SK-N-SH (cell line): ENCODE data around the gene FOXP1. TPM values are rescaled to one million over a fixed set of nuclear protein-coding genes. Genes with fewer than 3 reads are reported as not detected.

Experiments used
- CTCF ChIA-PET: fragments of 300-600, 350-600 bp; formaldehyde crosslinking; extraction: SDS; loops from one replicate; lab custom pipeline; 2021; lab: Yijun Ruan, JAX
- POLR2A ChIA-PET: fragments of 350-600 bp; sonication (Branson Sonifier 250); formaldehyde crosslinking; extraction: SDS; loops from one replicate; lab custom pipeline; 2020; ENCODE audit warnings: antibody characterized with exemption, inconsistent platforms; lab: Yijun Ruan, JAX
- DNase-seq: peaks from one replicate; pipeline ENCODE4 v3.0.0; 2012
- H2AFZ ChIP-seq: fragments of 200-600 bp; sonication (generic); 2 replicates; pipeline ENCODE4 v1.8.1; 2016; ENCODE audit warnings: antibody characterized with exemption, mild to moderate bottlenecking, low read depth
- H3F3A ChIP-seq: fragments of 200-600 bp; sonication (generic); replicated peaks from 2 replicates; pipeline ENCODE3; 2016; ENCODE audit warnings: antibody characterized with exemption, mild to moderate bottlenecking; ENCODE audit not compliant: insufficient read depth
- H3K27ac ChIP-seq, 2 experiments: fragments of 200-500 bp in 1 of 2; fragments of 200-600 bp in 1 of 2; sonication (Bioruptor generic) in 1 of 2; sonication (generic), shearing (Covaris generic) in 1 of 2; 2 replicates each; pipeline versions ENCODE4 v1.5.1 to v1.6.1; 2014 to 2016; ENCODE audit warnings: low read depth in 2 of 2, inconsistent platforms in 1 of 2, low read length in 1 of 2, mild to moderate bottlenecking in 1 of 2, mixed read lengths in 1 of 2
- H3K27me3 ChIP-seq: fragments of 200-600 bp; sonication (generic), shearing (Covaris generic); 2 replicates; pipeline ENCODE4 v1.6.1; 2016; ENCODE audit warnings: mixed run types; ENCODE audit not compliant: insufficient read depth
- H3K36me3 ChIP-seq, 2 experiments: fragments of 200-500 bp in 1 of 2; fragments of 200-600 bp in 1 of 2; sonication (Bioruptor generic) in 1 of 2; sonication (generic) in 1 of 2; replicated peaks in 1 of 2; 2 replicates each; pipeline versions ENCODE3 to v1.5.1; 2014 to 2016; ENCODE audit warnings: low read length in 1 of 2, mild to moderate bottlenecking in 1 of 2; ENCODE audit not compliant: insufficient read depth in 2 of 2, control insufficient read depth in 1 of 2
- H3K4me1 ChIP-seq, 2 experiments: fragments of 200-500 bp in 1 of 2; fragments of 200-600 bp in 1 of 2; sonication (Bioruptor generic) in 1 of 2; sonication (generic), shearing (Covaris generic) in 1 of 2; 2 replicates each; pipeline versions ENCODE4 v1.5.1 to v1.6.1; 2014 to 2016; ENCODE audit warnings: low read depth in 1 of 2, low read length in 1 of 2, mixed run types in 1 of 2; ENCODE audit not compliant: insufficient read depth in 2 of 2, control insufficient read depth in 1 of 2
- H3K4me2 ChIP-seq: fragments of 200-600 bp; sonication (generic), shearing (Covaris generic); 2 replicates; pipeline ENCODE4 v1.6.1; 2017; ENCODE audit warnings: mixed run types
- H3K4me3 ChIP-seq, 2 experiments: fragments of 200-500 bp in 1 of 2; fragments of 200-600 bp in 1 of 2; sonication (Bioruptor generic) in 1 of 2; sonication (generic), shearing (Covaris generic) in 1 of 2; 2 replicates each; pipeline versions ENCODE4 v1.5.1 to v1.8.1; 2014 to 2016; ENCODE audit warnings: low read depth in 2 of 2, inconsistent platforms in 1 of 2, low read length in 1 of 2, mild to moderate bottlenecking in 1 of 2, mixed read lengths in 1 of 2, moderate library complexity in 1 of 2
- H3K79me2 ChIP-seq: fragments of 200-600 bp; sonication (generic); 2 replicates; pipeline ENCODE4 v1.8.1; 2017; ENCODE audit warnings: mild to moderate bottlenecking; ENCODE audit not compliant: insufficient read depth
- H3K9ac ChIP-seq: fragments of 200-600 bp; sonication (generic); 2 replicates; pipeline ENCODE4 v1.6.1; 2017; ENCODE audit warnings: mixed run types
- H3K9me2 ChIP-seq: fragments of 200-600 bp; sonication (generic); 2 replicates; pipeline ENCODE4 v1.6.1; 2017; ENCODE audit warnings: mixed run types
- H3K9me3 ChIP-seq: fragments of 200-600 bp; sonication (generic); 2 replicates; pipeline ENCODE4 v1.6.1; 2017; ENCODE audit warnings: mixed run types, mild to moderate bottlenecking, moderate library complexity
- H4K20me1 ChIP-seq: fragments of 200-600 bp; sonication (generic); 2 replicates; pipeline ENCODE4 v1.6.1; 2017; ENCODE audit warnings: mild to moderate bottlenecking, mixed run types; ENCODE audit not compliant: insufficient read depth
- CHD2 ChIP-seq: fragments of 150-350 bp; IDR thresholded peaks from 2 replicates; pipeline ENCODE4 v1.6.1; 2018; ENCODE audit warnings: low read length; ENCODE audit not compliant: partially characterized antibody
- ELF1 ChIP-seq: IDR thresholded peaks from 2 replicates; pipeline ENCODE4 v1.4.0; 2012
- FOSL2 ChIP-seq: IDR thresholded peaks from 2 replicates; pipeline ENCODE4 v1.4.0; 2012; ENCODE audit warnings: low read depth, mild to moderate bottlenecking, moderate library complexity, borderline replicate concordance
- JUND ChIP-seq: IDR thresholded peaks from 2 replicates; pipeline ENCODE4 v1.4.0; 2012
- MEF2A ChIP-seq: IDR thresholded peaks from 2 replicates; pipeline ENCODE4 v1.4.0; 2012; ENCODE audit warnings: low read depth, borderline replicate concordance
- NRF1 ChIP-seq: IDR thresholded peaks from 2 replicates; pipeline ENCODE4 v1.6.1; 2012; ENCODE audit warnings: low read depth, mild to moderate bottlenecking, low read length
- RAD21 ChIP-seq: IDR thresholded peaks from 2 replicates; pipeline ENCODE4 v1.6.1; 2012; ENCODE audit warnings: mild to moderate bottlenecking, low read length
- RFX5 ChIP-seq: IDR thresholded peaks from 2 replicates; pipeline ENCODE4 v1.6.1; 2012; ENCODE audit warnings: mild to moderate bottlenecking, improper control_type of control experiment, low read length
- TCF12 ChIP-seq: IDR thresholded peaks from 2 replicates; pipeline ENCODE4 v1.4.0; 2012
- TEAD4 ChIP-seq: IDR thresholded peaks from 2 replicates; pipeline ENCODE4 v1.4.0; 2012; ENCODE audit warnings: mild to moderate bottlenecking, borderline replicate concordance; ENCODE audit not compliant: insufficient read depth
- WGBS: methylation state at CpG from one replicate; pipeline ENCODE4 v1.1.6; 2017; ENCODE audit warnings: low lambda C conversion rate; 5-methylcytosine and 5-hydroxymethylcytosine counted together
- polyA plus RNA-seq, 3 experiments: library from polyadenylated mRNA; depleted of rRNA; stranded (reverse); fragments of >200 nt; gene quantifications; 2 replicates each; pipeline ENCODE4 v1.2.3, GENCODE V29; 2012
- TF ChIP-seq, protein P1 (sequence below): IDR thresholded peaks from 2 replicates; pipeline ENCODE4; 2012
- TF ChIP-seq, protein P2 (sequence below): fragments of 150-350 bp; IDR thresholded peaks from 2 replicates; pipeline ENCODE4 v1.6.1; 2017; ENCODE audit warnings: antibody characterized with exemption, low read length, low read depth, borderline replicate concordance
- TF ChIP-seq, protein P3 (sequence below): IDR thresholded peaks from 2 replicates; pipeline ENCODE4 v1.6.1; 2012; ENCODE audit warnings: mild to moderate bottlenecking, low read depth, low read length, moderate library complexity
- TF ChIP-seq, protein P4 (sequence below): IDR thresholded peaks from 2 replicates; pipeline ENCODE4 v1.4.0; 2012; ENCODE audit warnings: low read depth, borderline replicate concordance
- TF ChIP-seq, protein P5 (sequence below): fragments of 150-350 bp; IDR thresholded peaks from 2 replicates; pipeline ENCODE4 v1.6.1; 2016; ENCODE audit warnings: mild to moderate bottlenecking, low read depth, low read length

Gene FOXP1
- polyA plus RNA-seq, 1 of the 3 experiments (the other 2 are of a cell fraction): 8.8 TPM

DNA sequence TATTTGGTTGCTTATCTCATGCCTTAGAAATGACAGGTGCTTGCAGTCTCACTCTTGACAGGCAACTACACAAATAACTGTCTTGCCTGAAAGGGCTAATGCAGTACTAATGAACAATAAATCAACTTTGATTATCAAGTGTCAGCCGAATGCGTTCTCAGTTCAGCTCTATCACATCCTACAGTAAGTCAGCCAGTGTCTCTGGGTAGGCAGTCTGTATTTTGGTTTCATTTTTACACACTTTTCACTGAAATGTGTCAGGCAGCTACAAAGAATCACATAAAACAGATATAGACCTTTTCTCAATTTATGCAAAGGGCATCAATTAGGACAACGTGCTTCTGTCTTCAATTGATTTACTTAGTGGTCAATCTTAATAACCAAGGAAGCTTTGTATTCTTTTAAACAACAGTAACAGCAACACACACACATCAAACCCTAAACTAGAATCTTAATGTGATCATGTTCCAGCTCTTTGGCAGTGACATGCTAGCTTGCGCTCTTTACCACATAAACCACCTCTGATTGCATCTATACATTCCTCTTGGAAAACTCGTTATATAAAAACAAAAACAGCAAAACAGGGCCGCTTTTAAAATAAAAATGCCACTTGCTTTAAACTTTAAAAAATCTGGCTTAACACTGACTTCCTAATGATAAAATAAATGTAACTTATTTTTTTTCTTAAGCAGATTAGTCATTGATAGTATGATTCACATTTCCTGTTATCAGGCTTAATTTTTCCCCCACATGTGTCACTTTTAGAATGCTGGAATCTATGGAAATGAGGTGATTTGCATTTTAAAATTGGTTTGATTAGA, 520.4 kb downstream of the FOXP1 start:
- Histone ChIP-seq H3K9ac (peak overlapping the region; percentile 93), H3K9me3 (no peaks in the 10 kb centered on the region), H3K27ac (peak overlapping the region; percentile 47 to 97), H3K4me3 (peak overlapping the region; percentile 70 to 71; a peak in 3 of 4 replicates), H3K4me1 (peaks cover 29 to 52% of the 10 kb centered on the region in 2 experiments), H3K9me2 (no peaks in the 10 kb centered on the region), H2AFZ (no peak overlapping the region), H3K27me3 (no peaks in the 10 kb centered on the region), H3K79me2 (peaks cover 96% of the 10 kb centered on the region), H3F3A (peaks cover 28% of the 10 kb centered on the region), H3K36me3 (no peaks in the 10 kb centered on the region), H3K4me2 (peak overlapping the region; percentile 96), H4K20me1 (no peaks in the 10 kb centered on the region)
- ChIA-PET POLR2A (interaction anchor here (0.9 kb wide), 1 partner anchor 11 kb away, joined by 5 read pairs; no protein-coding TSS in a partner anchor), CTCF (interaction anchor here (0.7 to 1.6 kb wide), 5 partner anchors 7 to 532 kb away, joined by 3 to 4 read pairs (median 3); no protein-coding TSS in a partner anchor)
- 13% methylated on average over 6 of the region's 6 CpGs for WGBS
- TF ChIP-seq RFX5 (no peak), JUND (peak; percentile 71), TEAD4 (no peak), FOSL2 (peak; percentile 80), RAD21 (no peak), TCF12 (peak; percentile 37)
- TF ChIP-seq, protein P1, sequence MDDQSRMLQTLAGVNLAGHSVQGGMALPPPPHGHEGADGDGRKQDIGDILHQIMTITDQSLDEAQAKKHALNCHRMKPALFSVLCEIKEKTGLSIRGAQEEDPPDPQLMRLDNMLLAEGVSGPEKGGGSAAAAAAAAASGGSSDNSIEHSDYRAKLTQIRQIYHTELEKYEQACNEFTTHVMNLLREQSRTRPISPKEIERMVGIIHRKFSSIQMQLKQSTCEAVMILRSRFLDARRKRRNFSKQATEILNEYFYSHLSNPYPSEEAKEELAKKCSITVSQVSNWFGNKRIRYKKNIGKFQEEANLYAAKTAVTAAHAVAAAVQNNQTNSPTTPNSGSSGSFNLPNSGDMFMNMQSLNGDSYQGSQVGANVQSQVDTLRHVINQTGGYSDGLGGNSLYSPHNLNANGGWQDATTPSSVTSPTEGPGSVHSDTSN: peak; percentile 32; the same call in 1 of the 2 replicates
- TF ChIP-seq, protein P2, sequence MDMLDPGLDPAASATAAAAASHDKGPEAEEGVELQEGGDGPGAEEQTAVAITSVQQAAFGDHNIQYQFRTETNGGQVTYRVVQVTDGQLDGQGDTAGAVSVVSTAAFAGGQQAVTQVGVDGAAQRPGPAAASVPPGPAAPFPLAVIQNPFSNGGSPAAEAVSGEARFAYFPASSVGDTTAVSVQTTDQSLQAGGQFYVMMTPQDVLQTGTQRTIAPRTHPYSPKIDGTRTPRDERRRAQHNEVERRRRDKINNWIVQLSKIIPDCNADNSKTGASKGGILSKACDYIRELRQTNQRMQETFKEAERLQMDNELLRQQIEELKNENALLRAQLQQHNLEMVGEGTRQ: no peak
- DNase-seq: peak; percentile 9

DNA sequence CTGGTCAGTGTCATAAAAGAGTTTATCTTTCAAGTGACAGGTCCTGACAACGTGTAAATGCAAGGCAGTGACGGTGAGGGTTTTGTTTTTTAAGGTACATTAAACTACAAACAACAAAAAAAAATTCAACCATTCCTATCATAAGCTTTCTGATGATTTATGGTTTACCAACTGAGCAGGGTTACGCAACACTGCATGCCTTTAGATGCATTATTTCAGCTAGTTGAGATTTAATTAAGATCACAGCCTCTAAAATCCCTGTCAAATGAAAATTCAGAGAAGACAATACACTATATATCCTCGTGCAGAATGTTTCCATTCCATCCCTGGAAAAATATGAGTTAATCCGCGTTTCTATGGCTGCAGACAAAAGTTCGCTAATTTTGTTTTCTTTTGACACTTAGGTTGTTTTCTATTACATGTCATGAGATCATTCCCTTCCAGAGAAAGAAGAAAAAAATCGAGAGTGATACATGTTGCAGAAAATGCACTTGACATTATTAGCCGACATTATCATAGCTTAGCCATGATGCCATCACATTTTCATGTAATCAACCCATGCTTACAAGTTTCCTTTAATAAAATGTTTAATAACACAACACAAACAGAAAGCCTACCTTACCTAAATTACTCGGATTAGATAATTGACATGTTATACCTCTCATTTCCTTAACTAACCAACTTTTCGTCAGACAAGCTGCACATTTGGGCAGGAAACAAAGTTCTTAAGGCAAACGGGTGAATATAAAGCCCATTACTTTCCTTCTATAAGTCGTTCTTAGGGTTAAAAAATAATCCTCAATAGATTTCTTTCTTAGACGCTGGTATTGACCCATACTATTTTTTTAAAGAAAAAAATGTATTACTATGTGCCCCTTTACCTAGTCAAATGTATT, 521.2 kb downstream of the FOXP1 start:
- H3K9me2 ChIP-seq: no peaks in the 10 kb centered on the region
- 53% methylated on average over 14 of the region's 14 CpGs for WGBS
- peak overlapping the region in 1 of 2 experiments; percentile 97; a peak in 3 of 4 replicates for H3K27ac ChIP-seq
- peaks cover 36 to 56% of the 10 kb centered on the region in 2 experiments for H3K4me1 ChIP-seq
- H3K27me3 ChIP-seq: no peaks in the 10 kb centered on the region
- H3K9me3 ChIP-seq: no peaks in the 10 kb centered on the region
- H3K79me2 ChIP-seq: peaks cover 97% of the 10 kb centered on the region
- H3K9ac ChIP-seq: peak overlapping the region; percentile 93
- CTCF ChIA-PET: interaction anchor here (0.9 to 1.6 kb wide), 4 partner anchors 8 to 337 kb away, joined by 3 to 4 read pairs (median 3); no protein-coding TSS in a partner anchor
- peak overlapping the region; percentile 96 for H3K4me2 ChIP-seq
- H2AFZ ChIP-seq: no peak overlapping the region
- H3F3A ChIP-seq: peaks cover 26% of the 10 kb centered on the region
- no peaks in the 10 kb centered on the region for H4K20me1 ChIP-seq
- POLR2A ChIA-PET: no interaction called here
- no peak for DNase-seq
- H3K4me3 ChIP-seq: peak overlapping the region; percentile 70 to 71; a peak in 3 of 4 replicates
- no peaks in the 10 kb centered on the region for H3K36me3 ChIP-seq
- TF ChIP-seq, protein P3, sequence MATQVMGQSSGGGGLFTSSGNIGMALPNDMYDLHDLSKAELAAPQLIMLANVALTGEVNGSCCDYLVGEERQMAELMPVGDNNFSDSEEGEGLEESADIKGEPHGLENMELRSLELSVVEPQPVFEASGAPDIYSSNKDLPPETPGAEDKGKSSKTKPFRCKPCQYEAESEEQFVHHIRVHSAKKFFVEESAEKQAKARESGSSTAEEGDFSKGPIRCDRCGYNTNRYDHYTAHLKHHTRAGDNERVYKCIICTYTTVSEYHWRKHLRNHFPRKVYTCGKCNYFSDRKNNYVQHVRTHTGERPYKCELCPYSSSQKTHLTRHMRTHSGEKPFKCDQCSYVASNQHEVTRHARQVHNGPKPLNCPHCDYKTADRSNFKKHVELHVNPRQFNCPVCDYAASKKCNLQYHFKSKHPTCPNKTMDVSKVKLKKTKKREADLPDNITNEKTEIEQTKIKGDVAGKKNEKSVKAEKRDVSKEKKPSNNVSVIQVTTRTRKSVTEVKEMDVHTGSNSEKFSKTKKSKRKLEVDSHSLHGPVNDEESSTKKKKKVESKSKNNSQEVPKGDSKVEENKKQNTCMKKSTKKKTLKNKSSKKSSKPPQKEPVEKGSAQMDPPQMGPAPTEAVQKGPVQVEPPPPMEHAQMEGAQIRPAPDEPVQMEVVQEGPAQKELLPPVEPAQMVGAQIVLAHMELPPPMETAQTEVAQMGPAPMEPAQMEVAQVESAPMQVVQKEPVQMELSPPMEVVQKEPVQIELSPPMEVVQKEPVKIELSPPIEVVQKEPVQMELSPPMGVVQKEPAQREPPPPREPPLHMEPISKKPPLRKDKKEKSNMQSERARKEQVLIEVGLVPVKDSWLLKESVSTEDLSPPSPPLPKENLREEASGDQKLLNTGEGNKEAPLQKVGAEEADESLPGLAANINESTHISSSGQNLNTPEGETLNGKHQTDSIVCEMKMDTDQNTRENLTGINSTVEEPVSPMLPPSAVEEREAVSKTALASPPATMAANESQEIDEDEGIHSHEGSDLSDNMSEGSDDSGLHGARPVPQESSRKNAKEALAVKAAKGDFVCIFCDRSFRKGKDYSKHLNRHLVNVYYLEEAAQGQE: no peak
- TF ChIP-seq ELF1: no peak
- TF ChIP-seq TCF12: no peak
- TF ChIP-seq, protein P4, sequence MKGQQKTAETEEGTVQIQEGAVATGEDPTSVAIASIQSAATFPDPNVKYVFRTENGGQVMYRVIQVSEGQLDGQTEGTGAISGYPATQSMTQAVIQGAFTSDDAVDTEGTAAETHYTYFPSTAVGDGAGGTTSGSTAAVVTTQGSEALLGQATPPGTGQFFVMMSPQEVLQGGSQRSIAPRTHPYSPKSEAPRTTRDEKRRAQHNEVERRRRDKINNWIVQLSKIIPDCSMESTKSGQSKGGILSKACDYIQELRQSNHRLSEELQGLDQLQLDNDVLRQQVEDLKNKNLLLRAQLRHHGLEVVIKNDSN: no peak
- TF ChIP-seq, protein P5, sequence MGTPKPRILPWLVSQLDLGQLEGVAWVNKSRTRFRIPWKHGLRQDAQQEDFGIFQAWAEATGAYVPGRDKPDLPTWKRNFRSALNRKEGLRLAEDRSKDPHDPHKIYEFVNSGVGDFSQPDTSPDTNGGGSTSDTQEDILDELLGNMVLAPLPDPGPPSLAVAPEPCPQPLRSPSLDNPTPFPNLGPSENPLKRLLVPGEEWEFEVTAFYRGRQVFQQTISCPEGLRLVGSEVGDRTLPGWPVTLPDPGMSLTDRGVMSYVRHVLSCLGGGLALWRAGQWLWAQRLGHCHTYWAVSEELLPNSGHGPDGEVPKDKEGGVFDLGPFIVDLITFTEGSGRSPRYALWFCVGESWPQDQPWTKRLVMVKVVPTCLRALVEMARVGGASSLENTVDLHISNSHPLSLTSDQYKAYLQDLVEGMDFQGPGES: no peak
- TF ChIP-seq MEF2A: no peak
- TF ChIP-seq CHD2: no peak
- TF ChIP-seq NRF1: no peak
